SH-SY5Y (cell line): ENCODE data around the gene SEMA3C.

Experiments
- GATA2 ChIP-seq: IDR thresholded peaks from 2 replicates; pipeline ENCODE4 v1.6.1; 2011; ENCODE audit warnings: mild to moderate bottlenecking, low read depth, low read length
- GATA3 ChIP-seq: IDR thresholded peaks from 2 replicates; pipeline ENCODE4 v1.6.1; 2011; ENCODE audit warnings: low read depth, mild to moderate bottlenecking, low read length, moderate library complexity

The SEMA3C gene

GRCh38 chr7:80910228-80910627 is 8.6 kb downstream of the SEMA3C start:
- TF ChIP-seq GATA3, result no peak
- no peak for TF ChIP-seq GATA2

- TF ChIP-seq GATA3 (no peak), GATA2 (no peak)
Observed at GRCh38 chr7:80908360-80908797, 10.5 kb downstream of the SEMA3C start.

- TF ChIP-seq GATA2, result no peak
- no peak for TF ChIP-seq GATA3
Observed at GRCh38 chr7:80907612-80908011, 11.2 kb downstream of the SEMA3C start.

- no peak for TF ChIP-seq GATA2
- TF ChIP-seq GATA3, result no peak
Observed at GRCh38 chr7:80907141-80907601, 11.7 kb downstream of the SEMA3C start.

DNA sequence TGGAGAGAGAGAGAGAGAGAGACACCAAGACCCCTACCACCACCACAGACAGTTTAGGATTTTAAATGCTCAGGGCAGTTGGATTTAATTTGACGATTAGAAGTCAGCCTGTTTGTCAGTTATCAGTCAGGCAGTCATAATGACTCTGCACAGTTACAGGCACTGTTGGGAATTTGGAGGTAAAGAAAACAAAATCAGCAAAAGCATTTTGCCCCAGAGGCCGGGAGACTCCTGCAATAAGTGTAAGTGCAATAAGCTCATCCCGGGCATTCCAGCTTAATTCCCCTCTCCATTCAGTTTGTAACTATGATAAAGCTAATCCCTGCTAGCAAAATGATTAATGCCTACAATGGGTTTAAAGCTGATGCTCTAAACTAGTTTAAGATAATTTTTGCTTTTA is 13.5 kb downstream of the SEMA3C start:
- TF ChIP-seq GATA2 (no peak), GATA3 (no peak)

DNA sequence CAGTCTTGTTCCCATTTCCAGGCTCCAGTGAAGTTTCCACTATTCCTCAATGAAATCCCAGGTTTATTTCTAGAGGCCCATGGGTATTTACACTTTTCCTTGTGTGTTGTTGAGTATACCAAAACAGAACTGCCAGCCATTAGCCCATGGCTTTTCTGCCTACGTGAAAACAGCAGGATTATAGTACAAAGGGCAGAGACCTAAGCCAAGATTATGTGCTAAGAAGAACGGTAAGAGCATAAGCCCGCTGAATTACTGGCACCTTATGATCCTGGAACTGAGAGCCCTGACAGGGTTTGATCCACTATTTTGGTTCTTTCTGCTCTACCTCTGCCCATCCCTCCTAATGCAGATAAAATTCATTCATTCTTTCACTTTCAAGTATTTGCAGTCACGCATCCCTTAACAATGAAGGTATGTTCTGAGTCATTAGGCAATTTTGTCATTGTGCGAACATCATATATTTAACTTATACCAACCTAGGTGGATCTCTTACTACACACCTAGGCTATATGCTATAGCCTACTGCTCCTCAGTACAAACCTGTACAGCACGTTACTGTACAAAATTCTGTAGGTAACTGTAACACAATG is 16.0 kb downstream of the SEMA3C start:
- TF ChIP-seq GATA2, result no peak
- no peak for TF ChIP-seq GATA3

- TF ChIP-seq GATA2 (no peak), GATA3 (no peak)
Observed at GRCh38 chr7:80902019-80902418, 16.8 kb downstream of the SEMA3C start.

DNA sequence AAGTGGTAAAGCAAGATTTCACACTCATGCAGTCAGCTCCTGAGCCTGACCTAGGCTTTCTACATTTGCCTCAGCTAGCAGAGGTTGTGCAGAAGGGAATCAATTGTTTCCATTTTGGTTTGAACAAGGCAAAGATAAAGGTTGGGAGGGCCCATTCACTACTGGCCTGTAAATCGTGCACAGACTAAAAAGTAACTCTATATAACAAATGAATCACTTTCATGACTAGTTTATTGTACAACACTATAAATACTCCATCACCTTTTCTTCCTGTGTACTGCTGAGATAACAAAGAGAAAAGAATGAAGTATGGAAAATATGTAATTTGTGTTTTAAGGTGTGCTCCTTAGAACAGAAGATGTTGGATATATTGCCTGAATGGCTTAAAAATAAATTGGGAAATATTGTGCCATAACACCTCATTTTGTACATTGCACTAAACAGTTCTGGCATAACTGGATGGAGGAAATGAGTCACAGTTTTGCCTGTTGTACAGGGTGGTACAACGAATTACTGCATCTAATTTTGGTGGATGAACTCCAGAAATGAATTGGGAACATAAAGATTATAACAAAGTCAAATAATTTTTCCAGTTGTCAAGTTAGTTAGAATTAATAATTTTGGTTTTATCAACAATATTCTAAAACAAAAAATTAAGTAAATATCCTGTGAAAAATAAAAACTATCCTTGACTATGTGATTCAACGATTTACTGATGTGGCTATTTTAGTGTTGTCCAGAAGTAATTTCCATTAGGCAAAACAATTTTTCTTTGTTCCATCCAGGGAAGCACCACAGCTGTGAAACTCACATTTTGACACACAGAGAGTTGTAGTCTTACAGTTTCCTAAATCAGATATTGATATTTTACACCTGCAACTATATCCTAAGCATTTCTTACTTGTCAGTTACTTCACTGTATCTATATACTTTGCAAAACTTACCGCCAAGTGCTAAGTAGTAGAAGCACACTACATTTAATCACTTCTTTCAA is 18.0 kb downstream of the SEMA3C start:
- TF ChIP-seq GATA2 (no peak), GATA3 (no peak)

DNA sequence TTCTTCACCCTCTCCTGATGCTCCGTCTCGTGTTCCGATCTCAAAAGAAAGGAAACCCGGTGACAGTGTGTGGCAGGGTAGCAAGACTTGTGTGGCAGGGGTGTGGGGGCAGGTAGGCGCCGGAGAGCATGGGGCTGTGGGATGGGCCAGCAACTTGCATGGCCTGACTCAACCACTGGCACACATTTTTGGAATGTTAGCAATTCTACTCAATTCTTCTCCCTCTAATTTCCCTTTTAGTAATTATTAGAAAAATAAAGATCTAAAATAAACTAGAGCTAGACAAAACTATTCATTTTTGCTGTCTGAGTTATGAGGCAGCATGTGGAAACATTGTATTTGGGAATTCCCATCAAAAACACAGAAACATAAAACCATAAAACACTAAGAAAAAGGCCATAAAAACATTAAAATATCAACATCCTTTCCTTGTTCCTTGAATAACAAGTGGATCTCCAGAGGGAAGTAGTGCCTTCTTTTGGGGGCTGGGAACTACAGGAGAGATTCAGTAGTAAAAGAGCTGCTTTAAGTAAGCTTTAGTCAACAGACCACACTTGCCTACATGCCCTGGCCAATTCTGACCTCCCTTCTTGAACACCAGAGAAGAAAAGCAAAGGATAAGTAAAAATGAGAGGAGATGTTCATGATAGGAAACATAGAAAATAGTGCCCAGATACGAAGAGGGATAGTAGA is 21.8 kb downstream of the SEMA3C start:
- TF ChIP-seq GATA2 (no peak), GATA3 (no peak)

DNA sequence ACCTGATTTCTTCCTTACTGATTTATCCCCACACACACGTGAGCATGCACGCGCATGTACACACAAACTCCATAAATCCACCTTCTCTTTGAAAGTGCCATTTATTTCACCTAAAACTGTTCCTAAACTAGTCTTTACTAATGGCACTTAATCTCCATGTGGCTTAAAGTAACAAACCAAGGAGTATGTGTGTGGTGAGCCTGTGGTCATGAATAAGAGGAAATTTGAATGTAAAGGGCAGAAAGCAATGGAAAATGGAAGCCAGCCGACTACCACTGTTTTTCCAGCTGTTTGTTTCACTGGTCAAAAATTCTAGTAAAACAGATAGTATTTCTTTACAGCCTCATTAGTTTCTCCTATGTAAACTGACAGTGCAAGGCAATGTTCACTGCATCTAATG is 23.8 kb downstream of the SEMA3C start:
- no peak for TF ChIP-seq GATA2
- TF ChIP-seq GATA3, result no peak

GRCh38 chr7:80891259-80891544 is 27.6 kb downstream of the SEMA3C start:
- TF ChIP-seq GATA2 (no peak), GATA3 (no peak)

- TF ChIP-seq GATA3 (no peak), GATA2 (no peak)
Observed at GRCh38 chr7:80890426-80891258, 28.2 kb downstream of the SEMA3C start.

- no peak for TF ChIP-seq GATA2
- TF ChIP-seq GATA3, result no peak
Observed at GRCh38 chr7:80889525-80889924, 29.3 kb downstream of the SEMA3C start.

GRCh38 chr7:80885757-80886156 is 33.1 kb downstream of the SEMA3C start:
- TF ChIP-seq GATA2 (no peak), GATA3 (no peak)
